ENCODE measurements around the gene ARHGAP24. TPM values are rescaled to one million over a fixed set of nuclear protein-coding genes. Genes with fewer than 3 reads are reported as not detected.

The ARHGAP24 gene
- total RNA-seq, 4 donors from 2014 or later = 3.6 to 35.3 (median 7.2) TPM

DNA sequence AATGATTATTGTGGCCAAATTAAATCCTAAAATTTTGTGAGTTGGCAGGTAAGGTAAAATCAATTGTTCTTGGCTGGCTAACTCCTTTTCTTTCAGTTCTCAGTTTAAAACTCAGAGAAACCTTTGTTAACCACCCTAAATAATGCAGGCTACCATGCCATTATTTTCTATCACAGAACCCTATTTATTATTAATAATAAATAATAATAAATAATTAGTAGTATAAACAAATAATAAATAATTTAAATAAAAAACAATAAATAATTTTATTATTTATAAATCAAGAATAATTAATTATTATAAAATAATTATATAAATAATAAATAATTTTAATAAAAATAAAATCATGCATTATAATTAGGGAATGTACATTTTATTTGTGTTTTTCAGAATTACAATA is 390.3 kb downstream of the ARHGAP24 start:
- Histone ChIP-seq H3K27ac (no peak overlapping the region), H3K27me3 (no peaks in the 10 kb centered on the region), H3K4me1 (peaks cover 0 to 6% (median 0%) of the 10 kb centered on the region in 3 donors), H3K4me3 (no peak overlapping the region), H3K36me3 (no peaks in the 10 kb centered on the region), H3K9me3 (no peaks in the 10 kb centered on the region)
- DNase-seq = no peak
- intact Hi-C loops (cut with DNase I) = no loop called here
- TF ChIP-seq, protein P1, sequence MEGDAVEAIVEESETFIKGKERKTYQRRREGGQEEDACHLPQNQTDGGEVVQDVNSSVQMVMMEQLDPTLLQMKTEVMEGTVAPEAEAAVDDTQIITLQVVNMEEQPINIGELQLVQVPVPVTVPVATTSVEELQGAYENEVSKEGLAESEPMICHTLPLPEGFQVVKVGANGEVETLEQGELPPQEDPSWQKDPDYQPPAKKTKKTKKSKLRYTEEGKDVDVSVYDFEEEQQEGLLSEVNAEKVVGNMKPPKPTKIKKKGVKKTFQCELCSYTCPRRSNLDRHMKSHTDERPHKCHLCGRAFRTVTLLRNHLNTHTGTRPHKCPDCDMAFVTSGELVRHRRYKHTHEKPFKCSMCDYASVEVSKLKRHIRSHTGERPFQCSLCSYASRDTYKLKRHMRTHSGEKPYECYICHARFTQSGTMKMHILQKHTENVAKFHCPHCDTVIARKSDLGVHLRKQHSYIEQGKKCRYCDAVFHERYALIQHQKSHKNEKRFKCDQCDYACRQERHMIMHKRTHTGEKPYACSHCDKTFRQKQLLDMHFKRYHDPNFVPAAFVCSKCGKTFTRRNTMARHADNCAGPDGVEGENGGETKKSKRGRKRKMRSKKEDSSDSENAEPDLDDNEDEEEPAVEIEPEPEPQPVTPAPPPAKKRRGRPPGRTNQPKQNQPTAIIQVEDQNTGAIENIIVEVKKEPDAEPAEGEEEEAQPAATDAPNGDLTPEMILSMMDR (IDR thresholded peaks at IDR 0.05) = no peak
- no peak for TF ChIP-seq POLR2A (IDR thresholded peaks at IDR 0.05)

GRCh38 chr4:85866508-85866907 is 391.6 kb downstream of the ARHGAP24 start:
- no peak for DNase-seq
- WGBS, 2 donors = 75% methylated on average over 1 of the region's 1 CpG
- Histone ChIP-seq H3K36me3 (no peaks in the 10 kb centered on the region), H3K4me1 (peaks cover 0 to under 1% (median 0%) of the 10 kb centered on the region in 3 donors), H3K9me3 (no peaks in the 10 kb centered on the region), H3K27ac (no peak overlapping the region), H3K4me3 (no peak overlapping the region), H3K27me3 (no peaks in the 10 kb centered on the region)
- TF ChIP-seq, protein P1 (IDR thresholded peaks at IDR 0.05) = no peak
- no peak for TF ChIP-seq POLR2A (IDR thresholded peaks at IDR 0.05)
- intact Hi-C loops (cut with DNase I) = no loop called here

DNA sequence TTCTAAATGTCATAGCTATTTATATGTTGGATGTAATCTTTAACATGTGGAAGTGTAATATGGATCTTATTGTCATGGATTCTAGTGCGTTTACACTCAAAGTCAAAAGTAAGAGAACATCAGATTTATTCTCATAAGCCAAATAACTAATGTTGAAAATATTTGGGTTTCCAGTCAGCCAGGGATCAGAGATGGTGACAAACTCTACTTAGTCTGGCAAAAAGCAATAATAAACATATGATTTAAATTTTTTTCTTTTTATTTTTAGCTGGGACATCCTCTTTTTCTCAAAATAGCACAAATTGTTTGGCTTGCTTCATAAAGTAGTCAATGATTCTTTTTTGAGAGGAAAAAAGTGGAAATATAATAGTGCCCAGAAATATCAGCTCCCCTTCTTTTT is 392.3 kb downstream of the ARHGAP24 start:
- H3K27me3 ChIP-seq = no peaks in the 10 kb centered on the region
- no peaks in the 10 kb centered on the region for H3K36me3 ChIP-seq
- no peak overlapping the region for H3K27ac ChIP-seq
- DNase-seq = no peak
- no peaks in the 10 kb centered on the region for H3K9me3 ChIP-seq
- no peaks in the 10 kb centered on the region for H3K4me1 ChIP-seq
- WGBS, 2 donors = 58 to 74% methylated on average over 1 of the region's 1 CpG
- no peak overlapping the region for H3K4me3 ChIP-seq
- TF ChIP-seq, protein P1 (IDR thresholded peaks at IDR 0.05) = no peak
- TF ChIP-seq POLR2A (IDR thresholded peaks at IDR 0.05) = no peak
- intact Hi-C loops (cut with DNase I) = no loop called here

GRCh38 chr4:85869181-85869580 is 394.2 kb downstream of the ARHGAP24 start:
- Histone ChIP-seq H3K27ac (no peak overlapping the region), H3K27me3 (no peaks in the 10 kb centered on the region), H3K4me3 (no peak overlapping the region), H3K4me1 (no peaks in the 10 kb centered on the region), H3K9me3 (no peaks in the 10 kb centered on the region), H3K36me3 (no peaks in the 10 kb centered on the region)
- DNase-seq = no peak
- intact Hi-C loops (cut with DNase I) = no loop called here
- TF ChIP-seq, protein P1 (IDR thresholded peaks at IDR 0.05) = no peak
- no peak for TF ChIP-seq POLR2A (IDR thresholded peaks at IDR 0.05)
- WGBS, 2 donors = 72 to 75% methylated on average over 5 of the region's 5 CpGs

DNA sequence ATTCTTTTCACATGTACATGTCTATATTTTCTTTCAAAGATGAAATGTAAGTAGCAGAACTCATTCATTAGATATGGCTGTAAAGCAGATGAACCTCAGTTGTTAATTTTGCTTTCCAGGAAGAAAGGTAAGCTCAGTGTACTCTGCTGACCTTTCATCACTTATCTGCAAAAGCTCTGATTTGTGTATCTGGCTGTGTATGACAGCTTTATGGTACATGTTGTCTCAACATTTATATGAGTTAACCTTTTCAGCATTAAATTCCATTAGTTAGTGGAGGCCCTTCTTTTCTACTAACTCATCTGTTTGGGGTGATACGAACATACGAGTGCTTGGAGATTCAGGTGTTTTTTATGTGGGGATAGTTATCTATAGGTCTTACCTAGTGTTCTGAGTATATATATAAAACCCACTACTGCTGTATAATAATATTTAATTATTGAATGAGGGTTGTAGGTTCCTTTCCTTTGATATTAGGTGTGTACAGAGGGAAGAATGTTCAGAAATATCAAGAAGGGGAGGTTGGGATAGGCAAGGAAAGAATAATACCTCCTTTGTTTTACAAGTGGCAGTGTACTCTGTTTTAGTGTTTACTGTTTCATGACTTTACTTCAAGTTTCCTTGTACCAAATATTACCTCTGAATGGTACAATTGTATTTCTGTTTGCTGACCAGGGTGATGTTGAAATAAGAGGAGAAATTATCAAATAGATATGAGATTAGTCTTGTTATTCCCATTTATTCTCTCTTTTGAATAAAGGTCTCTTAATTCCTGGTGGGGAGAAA is 395.5 kb downstream of the ARHGAP24 start:
- H3K9me3 ChIP-seq = no peaks in the 10 kb centered on the region
- WGBS, 2 donors = 85 to 88% methylated on average over 2 of the region's 2 CpGs
- no peaks in the 10 kb centered on the region for H3K27me3 ChIP-seq
- TF ChIP-seq, protein P1 (IDR thresholded peaks at IDR 0.05) = no peak
- TF ChIP-seq POLR2A (IDR thresholded peaks at IDR 0.05) = no peak
- no peak overlapping the region for H3K27ac ChIP-seq
- no peak overlapping the region for H3K4me3 ChIP-seq
- H3K36me3 ChIP-seq = no peaks in the 10 kb centered on the region
- no peaks in the 10 kb centered on the region for H3K4me1 ChIP-seq
- intact Hi-C loops (cut with DNase I) = no loop called here
- no peak for DNase-seq

Data from esophagus squamous epithelium (tissue), 5 donors.